Uterus (tissue), 4 donors: ENCODE measurements around the gene SUGP2. TPM values are rescaled to one million over a fixed set of nuclear protein-coding genes. Genes with fewer than 3 reads are reported as not detected.
"Not testable (repeated sequence)": the region's sequence is repeated elsewhere in the genome, so short reads cannot be mapped to it uniquely, and the experiment has no call there.

Experiments used
- DNase-seq, 2 donors: peaks; one replicate each; pipeline ENCODE4 v3.0.0-alpha.2; 2019 to 2020
- H3K27ac ChIP-seq, 2 donors: fragments of 200-600 bp; sonication (generic); 1 replicate in 1 of 2; 2 replicates in 1 of 2; pipeline ENCODE4 v1.5.1; 2016 to 2018
- H3K27me3 ChIP-seq, 2 donors: fragments of 200-600 bp; sonication (generic); one replicate each; pipeline ENCODE4 v1.5.1; 2018 to 2019; ENCODE audit warnings: control low read depth in 1 of 2
- H3K36me3 ChIP-seq, 2 donors: fragments of 200-600 bp; sonication (generic); one replicate each; pipeline ENCODE4 v1.5.1; 2019; ENCODE audit warnings: control low read depth in 1 of 2
- H3K4me1 ChIP-seq, 2 donors: fragments of 200-600 bp; sonication (generic); one replicate each; pipeline ENCODE4 v1.5.1; 2018 to 2019; ENCODE audit warnings: control low read depth in 1 of 2
- H3K4me3 ChIP-seq, 2 donors: fragments of 200-600 bp; sonication (generic); 1 replicate in 1 of 2; 2 replicates in 1 of 2; pipeline ENCODE4 v1.5.1; 2018 to 2019; ENCODE audit warnings: mild to moderate bottlenecking in 1 of 2
- H3K9me3 ChIP-seq, 2 donors: fragments of 200-600 bp; sonication (generic); one replicate each; pipeline ENCODE4 v1.5.1; 2019; ENCODE audit warnings: control low read depth in 1 of 2
- CTCF ChIP-seq, 4 experiments: fragments of 200-600 bp in 2 of 4; fragments of 450-650 bp in 2 of 4; sonication (generic) in 2 of 4; IDR thresholded peaks; one replicate each; pipeline ENCODE4 v1.5.1; 2016 to 2019; ENCODE audit warnings: antibody characterized with exemption in 4 of 4, mild to moderate bottlenecking in 2 of 4, moderate library complexity in 1 of 4
- POLR2A ChIP-seq, 2 donors: fragments of 450-650 bp; IDR thresholded peaks; one replicate each; pipeline ENCODE4 v1.6.1; 2016; ENCODE audit warnings: antibody characterized with exemption in 2 of 2, mild to moderate bottlenecking in 1 of 2, moderate library complexity in 1 of 2
- intact Hi-C: fragments of 100-400 bp; cut with DNase I; formaldehyde crosslinking; loops from one replicate; pipeline ENCODE4 v1.15.1; 2023; ENCODE audit warnings: low total_unique reads
- total RNA-seq, 4 donors: library from RNA; depleted of rRNA in 3 of 4; stranded (reverse); fragments of >200 nt in 3 of 4; gene quantifications; one replicate each; pipeline versions ENCODE4 v1.1.0 to v1.2.4, GENCODE V29; 2014 to 2023
- donor health status: DM: yes; HTN: yes; CAD: no.

The SUGP2 gene
- total RNA-seq, 4 donors from 2014 or later: 22.5 to 95.8 (median 53.7) TPM

GRCh38 chr19:19031891-19032290, 1.4 kb downstream of the SUGP2 start:
- intact Hi-C loops: no loop called here
- no peaks in the 10 kb centered on the region for H3K36me3 ChIP-seq
- DNase-seq: no peak
- TF ChIP-seq POLR2A (IDR thresholded peaks at IDR 0.05) (no peak), CTCF (IDR thresholded peaks at IDR 0.05) (no peak)
- H3K9me3 ChIP-seq: no peaks in the 10 kb centered on the region
- H3K4me3 ChIP-seq: no peak overlapping the region
- no peak overlapping the region for H3K27ac ChIP-seq
- peaks cover 0 to 7% of the 10 kb centered on the region in 2 donors for H3K4me1 ChIP-seq
- H3K27me3 ChIP-seq: no peaks in the 10 kb centered on the region

- no peaks in the 10 kb centered on the region for H3K27me3 ChIP-seq
- H3K36me3 ChIP-seq: no peaks in the 10 kb centered on the region
- H3K4me1 ChIP-seq: peaks cover 0 to 7% of the 10 kb centered on the region in 2 donors
- no peak overlapping the region for H3K27ac ChIP-seq
- intact Hi-C loops: no loop called here
- no peak for DNase-seq
- H3K4me3 ChIP-seq: no peak overlapping the region
- TF ChIP-seq CTCF (IDR thresholded peaks at IDR 0.05) (no peak), POLR2A (IDR thresholded peaks at IDR 0.05) (no peak)
- no peaks in the 10 kb centered on the region for H3K9me3 ChIP-seq
Measured at GRCh38 chr19:19028526-19028925, 4.8 kb downstream of the SUGP2 start.

- H3K4me3 ChIP-seq: no peak overlapping the region
- H3K27ac ChIP-seq: no peak overlapping the region
- no peaks in the 10 kb centered on the region for H3K36me3 ChIP-seq
- no peaks in the 10 kb centered on the region for H3K9me3 ChIP-seq
- intact Hi-C loops: no loop called here
- H3K4me1 ChIP-seq: peaks cover 0 to 5% of the 10 kb centered on the region in 2 donors
- no peak for TF ChIP-seq CTCF (IDR thresholded peaks at IDR 0.05)
- TF ChIP-seq POLR2A (IDR thresholded peaks at IDR 0.05): no peak
- DNase-seq: no peak
- H3K27me3 ChIP-seq: no peaks in the 10 kb centered on the region
Measured at GRCh38 chr19:19027228-19027627, 6.1 kb downstream of the SUGP2 start.

- H3K9me3 ChIP-seq: no peaks in the 10 kb centered on the region
- intact Hi-C loops: no loop called here
- H3K36me3 ChIP-seq: no peaks in the 10 kb centered on the region
- H3K4me3 ChIP-seq: no peak overlapping the region
- peaks cover 0 to 3% of the 10 kb centered on the region in 2 donors for H3K4me1 ChIP-seq
- H3K27ac ChIP-seq: no peak overlapping the region
- no peak for DNase-seq
- TF ChIP-seq POLR2A (IDR thresholded peaks at IDR 0.05): no peak
- no peak for TF ChIP-seq CTCF (IDR thresholded peaks at IDR 0.05)
- H3K27me3 ChIP-seq: no peaks in the 10 kb centered on the region
Measured at GRCh38 chr19:19026299-19026971, 6.9 kb downstream of the SUGP2 start.

GRCh38 chr19:19025861-19026260, 7.5 kb downstream of the SUGP2 start:
- H3K36me3 ChIP-seq: no peaks in the 10 kb centered on the region
- no peaks in the 10 kb centered on the region for H3K27me3 ChIP-seq
- no peak overlapping the region for H3K4me3 ChIP-seq
- H3K27ac ChIP-seq: no peak overlapping the region
- no peak for DNase-seq
- peaks cover 0 to under 1% of the 10 kb centered on the region in 2 donors for H3K4me1 ChIP-seq
- intact Hi-C loops: no loop called here
- TF ChIP-seq CTCF (IDR thresholded peaks at IDR 0.05) (no peak), POLR2A (IDR thresholded peaks at IDR 0.05) (no peak)
- H3K9me3 ChIP-seq: no peaks in the 10 kb centered on the region

- H3K4me1 ChIP-seq, intact Hi-C loops, H3K27ac ChIP-seq, H3K27me3 ChIP-seq, H3K36me3 ChIP-seq, H3K4me3 ChIP-seq, H3K9me3 ChIP-seq, DNase-seq: not testable (repeated sequence)
Measured at GRCh38 chr19:19023376-19023775, 9.9 kb downstream of the SUGP2 start.
